K562 (cell line): ENCODE measurements around the gene FIGLA. TPM values are rescaled to one million over a fixed set of nuclear protein-coding genes. Genes with fewer than 3 reads are reported as not detected.

Source experiments
- ATAC-seq: fragments of 200-7000 bp; cut with Tn5 transposase; 3 replicates; pipeline ENCODE4 v1.9.1; 2020; ENCODE audit warnings: moderate library complexity
- Bru-seq: library from RNA; stranded (reverse); fragments of 400-500 nt; gene quantifications from one replicate; lab custom pipeline; 2021; lab: Mats Ljungman, UMichigan
- BruChase-seq, 2 experiments: library from RNA; stranded (reverse); fragments of 400-500 nt; gene quantifications; one replicate each; lab custom pipeline; 2021; lab: Mats Ljungman, UMichigan
- BruUV-seq: library from RNA; stranded (reverse); fragments of 400-500 nt; replicated peaks from 2 replicates; lab custom pipeline; 2021; lab: Mats Ljungman, UMichigan
- CTCF ChIA-PET: fragments of 300-600 bp; formaldehyde crosslinking; extraction: SDS; loops from one replicate; lab custom pipeline; 2021; ENCODE audit warnings: low intra/inter-chr PET ratio; lab: Yijun Ruan, JAX
- POLR2A ChIA-PET: fragments of 300-600, 350-650 bp; sonication (Branson Sonifier 250); formaldehyde crosslinking; extraction: SDS; loops from one replicate; lab custom pipeline; 2021; ENCODE audit warnings: antibody characterized with exemption, inconsistent platforms; lab: Yijun Ruan, JAX
- DNase-seq, 4 experiments: peaks; one replicate each; pipeline versions ENCODE4 v3.0.0 to v3.0.0-alpha.2; 2011 to 2018; ENCODE audit warnings: low spot score in 3 of 4, mixed read lengths in 3 of 4; ENCODE audit errors: extremely low read depth in 1 of 4
- FAIRE-seq: peaks from 2 replicates; lab custom pipeline; 2011; peaks lifted over from hg19 to GRCh38; lab: Jason Lieb, UNC
- H2AFZ ChIP-seq: 2 replicates; pipeline ENCODE4 v1.6.0; 2011; ENCODE audit warnings: low read depth, low read length, control low read depth, inconsistent platforms
- H3K27ac ChIP-seq: fragments of 200-600 bp; 3 replicates; pipeline ENCODE4 v1.8.0; 2011; ENCODE audit warnings: low read depth, mild to moderate bottlenecking, control low read depth, inconsistent platforms, low read length, moderate library complexity, mixed read lengths; ENCODE audit errors: extremely low read depth
- H3K27me3 ChIP-seq, 2 experiments: fragments of 300-600 bp in 1 of 2; 2 replicates in 1 of 2; 3 replicates in 1 of 2; pipeline versions ENCODE4 v1.6.0 to v1.8.0; 2011; ENCODE audit warnings: inconsistent platforms in 2 of 2, low read length in 2 of 2, mild to moderate bottlenecking in 1 of 2, mixed read lengths in 1 of 2, moderate library complexity in 1 of 2; ENCODE audit not compliant: control insufficient read depth in 2 of 2, insufficient read depth in 2 of 2
- H3K36me3 ChIP-seq: fragments of 300-600 bp; 3 replicates; pipeline ENCODE4 v1.8.0; 2011; ENCODE audit warnings: mild to moderate bottlenecking, low read length, inconsistent platforms; ENCODE audit not compliant: control insufficient read depth, insufficient read depth
- H3K4me1 ChIP-seq, 2 experiments: fragments of 200-600 bp in 1 of 2; replicated peaks in 1 of 2; 2 replicates in 1 of 2; 3 replicates in 1 of 2; pipeline versions ENCODE4 v1.5.1 to v1.8.0; 2011; ENCODE audit warnings: inconsistent platforms in 2 of 2, low read length in 2 of 2, mild to moderate bottlenecking in 1 of 2, mixed read lengths in 1 of 2, moderate library complexity in 1 of 2; ENCODE audit not compliant: control insufficient read depth in 2 of 2, insufficient read depth in 2 of 2
- H3K4me2 ChIP-seq: 2 replicates; pipeline ENCODE4 v1.6.1; 2011; ENCODE audit warnings: low read length, control low read depth, inconsistent platforms, mixed read lengths; ENCODE audit not compliant: insufficient read depth
- H3K4me3 ChIP-seq: fragments of 200-600 bp; sonication (generic), shearing (Covaris generic); 2 replicates; pipeline ENCODE4 v1.5.1; 2016; ENCODE audit warnings: control low read depth, inconsistent platforms
- H3K79me2 ChIP-seq: fragments of 200-600 bp; 3 replicates; pipeline ENCODE4 v1.8.0; 2011; ENCODE audit warnings: low read length, inconsistent platforms; ENCODE audit not compliant: control insufficient read depth, insufficient read depth
- H3K9ac ChIP-seq, 2 experiments: 2 replicates each; pipeline versions ENCODE4 v1.6.0 to v1.6.1; 2011; ENCODE audit warnings: low read depth in 2 of 2, low read length in 2 of 2, control low read depth in 1 of 2, inconsistent platforms in 1 of 2, mild to moderate bottlenecking in 1 of 2, mixed read lengths in 1 of 2; ENCODE audit not compliant: insufficient read depth in 1 of 2
- H3K9me1 ChIP-seq: one replicate; pipeline ENCODE4 v1.6.0; 2011; ENCODE audit warnings: inconsistent platforms, mild to moderate bottlenecking, low read length, moderate library complexity; ENCODE audit not compliant: control insufficient read depth, insufficient read depth
- H3K9me3 ChIP-seq: replicated peaks from 2 replicates; pipeline ENCODE4 v1.5.1; 2011; ENCODE audit warnings: low read depth, low read length, inconsistent platforms; ENCODE audit not compliant: control insufficient read depth, insufficient read depth
- H4K20me1 ChIP-seq: replicated peaks from 2 replicates; pipeline ENCODE4 v1.6.1; 2011; ENCODE audit warnings: low read length, inconsistent platforms, mixed read lengths; ENCODE audit not compliant: control insufficient read depth, insufficient read depth
- ARNT ChIP-seq, 2 experiments: fragments of 450-650 bp; IDR thresholded peaks; 2 replicates each; pipeline ENCODE4 v1.6.1; 2016; ENCODE audit warnings: mild to moderate bottlenecking in 1 of 2
- ASH1L ChIP-seq: fragments of 450-650 bp; IDR thresholded peaks from 2 replicates; pipeline ENCODE4 v1.6.1; 2018; ENCODE audit warnings: borderline replicate concordance, mild to moderate bottlenecking, low read depth; ENCODE audit not compliant: partially characterized antibody
- COPS2 ChIP-seq: fragments of 450-650 bp; conservative IDR thresholded peaks from 2 replicates; pipeline ENCODE4 v1.6.1; 2016; ENCODE audit warnings: mild to moderate bottlenecking, moderate library complexity
- JUNB ChIP-seq: fragments of 450-650 bp; formaldehyde crosslinking; conservative IDR thresholded peaks from 2 replicates; pipeline ENCODE4 v1.4.0; 2020; ENCODE audit warnings: mild to moderate bottlenecking
- POLR3A ChIP-seq: IDR thresholded peaks from 2 replicates; pipeline ENCODE4 v1.6.1; 2011; ENCODE audit warnings: borderline replicate concordance, mild to moderate bottlenecking, moderate library complexity; ENCODE audit not compliant: insufficient read length, insufficient read depth; ENCODE audit errors: extremely low read depth
- TCF7L2 ChIP-seq: fragments of 150-350 bp; IDR thresholded peaks from 2 replicates; pipeline ENCODE4 v1.6.1; 2016; ENCODE audit warnings: low read depth, mild to moderate bottlenecking, low read length, moderate library complexity
- THRAP3 ChIP-seq: fragments of 450-650 bp; IDR thresholded peaks from 2 replicates; pipeline ENCODE4 v1.6.1; 2016; ENCODE audit warnings: mild to moderate bottlenecking, inconsistent platforms, borderline replicate concordance
- TRIM24 ChIP-seq, 2 experiments: fragments of 450-650 bp; IDR thresholded peaks; 2 replicates each; pipeline ENCODE4 v1.6.1; 2016
- TRIM28 ChIP-seq: fragments of 450-650 bp; IDR thresholded peaks from 2 replicates; pipeline ENCODE4 v1.6.1; 2017
- ZFX ChIP-seq: sonication (generic); formaldehyde crosslinking; IDR thresholded peaks from 2 replicates; pipeline ENCODE4 v1.8.0; 2022; ENCODE audit warnings: mild to moderate bottlenecking, missing genetic modification reagents, moderate library complexity
- ZNF766 ChIP-seq: fragments of 200-800 bp; sonication (Bioruptor generic); conservative IDR thresholded peaks from 2 replicates; pipeline ENCODE4 v1.6.1; 2016; ENCODE audit warnings: missing genetic modification characterization, missing compliant biosample characterization
- ZSCAN32 ChIP-seq: fragments of 450-650 bp; formaldehyde crosslinking; IDR thresholded peaks from 2 replicates; pipeline ENCODE4 v1.4.0; 2020; ENCODE audit warnings: mild to moderate bottlenecking, moderate library complexity
- WGBS: fragments of 100-300 bp; shearing (Covaris generic); methylation state at CpG from one replicate; pipeline ENCODE4 v1.1.6; 2016; ENCODE audit warnings: low coverage, mixed read lengths; ENCODE audit not compliant: insufficient coverage; ENCODE audit errors: missing lambda C conversion rate; 5-methylcytosine and 5-hydroxymethylcytosine counted together
- in situ Hi-C: fragments of 300-500 bp; cut with MboI; formaldehyde crosslinking; loops from 4 replicates; pipeline ENCODE4 v1.15.0; 2018; ENCODE audit warnings: inconsistent platforms, mixed read lengths
- intact Hi-C: fragments of 100-400 bp; cut with micrococcal nuclease; formaldehyde crosslinking; loops from 2 replicates; pipeline ENCODE4 v1.14.2; 2022
- long read RNA-seq, 3 experiments: library from polyadenylated mRNA in 2 of 3; library from RNA in 1 of 3; unstranded in 2 of 3; stranded (forward) in 1 of 3; transcript quantifications; one replicate each; pipeline ENCODE4 v2.0.0, GENCODE V29; 2019 to 2022
- polyA minus RNA-seq, 3 experiments: library from RNA; depleted of rRNA, polyadenylated mRNA; stranded (reverse); fragments of >200 nt; gene quantifications; 2 replicates each; pipeline ENCODE4 v1.2.3, GENCODE V29; 2011
- polyA plus RNA-seq, 8 experiments: library from polyadenylated mRNA; depleted of rRNA in 4 of 8; stranded (reverse) in 5 of 8; unstranded in 3 of 8; fragments of >200 nt; fragmentation: Nextera tagmentation in 2 of 8; fragmentation: Illumina TruSeq in 1 of 8; extraction: Ambion mirVana in 2 of 8; extraction: Trizol in 1 of 8; gene quantifications; 2 replicates each; pipeline versions ENCODE4 v1.2.1 to v1.2.3, GENCODE V29; 2011 to 2014; ENCODE audit warnings: inconsistent platforms in 1 of 8, missing spikeins in 1 of 8
- total RNA-seq, 7 experiments: library from RNA; depleted of rRNA in 6 of 7; stranded (reverse); fragments of >200 nt in 6 of 7; fragmentation: Illumina TruSeq in 2 of 7; extraction: Trizol in 2 of 7; gene quantifications; 2 replicates each; pipeline versions ENCODE4 v1.2.1 to v1.2.3, GENCODE V29; 2011 to 2021; ENCODE audit warnings: low replicate concordance in 1 of 7

Gene FIGLA, protein sequence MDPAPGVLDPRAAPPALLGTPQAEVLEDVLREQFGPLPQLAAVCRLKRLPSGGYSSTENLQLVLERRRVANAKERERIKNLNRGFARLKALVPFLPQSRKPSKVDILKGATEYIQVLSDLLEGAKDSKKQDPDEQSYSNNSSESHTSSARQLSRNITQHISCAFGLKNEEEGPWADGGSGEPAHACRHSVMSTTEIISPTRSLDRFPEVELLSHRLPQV
- total RNA-seq (2011; cell fraction: chromatin; rRNA removed; ENCODE audit: low replicate concordance): not detected in 2 replicates
- not detected in 2 replicates for total RNA-seq (2011; cell fraction: nucleolus; rRNA removed)
- total RNA-seq (2011; cell fraction: nucleoplasm; rRNA removed): not detected in 2 replicates
- total RNA-seq (2014; rRNA removed) (not detected in 2 replicates), total RNA-seq (2014; rRNA removed; fragmentation: Illumina TruSeq; extraction: Trizol) (not detected in 2 replicates), total RNA-seq (2015; rRNA removed; fragmentation: Illumina TruSeq; extraction: Trizol) (not detected in 2 replicates), total RNA-seq (2021) (not detected in 2 replicates), polyA plus RNA-seq (2011; rRNA removed) (not detected in 2 replicates), polyA plus RNA-seq (2014; fragmentation: Illumina TruSeq; extraction: Trizol) (not detected in 2 replicates), polyA plus RNA-seq (2014; fragmentation: Nextera tagmentation; extraction: Ambion mirVana) (not detected), polyA plus RNA-seq (2014; rRNA removed) (not detected in 2 replicates), polyA minus RNA-seq (2011; rRNA and poly(A)+ RNA removed) (not detected in 2 replicates), Bru-seq, nascent RNA (not detected), BruChase-seq, experiment 1, labeled RNA remaining after a 2-hour chase (not detected), BruChase-seq, experiment 2, labeled RNA remaining after a 6-hour chase (not detected)
- polyA plus RNA-seq (2011; cell fraction: cytosol; rRNA removed): not detected in 2 replicates
- polyA plus RNA-seq (2011; cell fraction: nucleus; rRNA removed): not detected in 2 replicates
- not detected in 2 replicates for polyA plus RNA-seq (2012)
- polyA minus RNA-seq (2011; cell fraction: cytosol; rRNA and poly(A)+ RNA removed): not detected in 2 replicates
- polyA minus RNA-seq (2011; cell fraction: nucleus; rRNA and poly(A)+ RNA removed): not detected in 2 replicates
- long read RNA-seq, experiment 1: 0 reads
- long read RNA-seq, experiment 2: 0 reads
- long read RNA-seq, experiment 3: 0 reads

DNA sequence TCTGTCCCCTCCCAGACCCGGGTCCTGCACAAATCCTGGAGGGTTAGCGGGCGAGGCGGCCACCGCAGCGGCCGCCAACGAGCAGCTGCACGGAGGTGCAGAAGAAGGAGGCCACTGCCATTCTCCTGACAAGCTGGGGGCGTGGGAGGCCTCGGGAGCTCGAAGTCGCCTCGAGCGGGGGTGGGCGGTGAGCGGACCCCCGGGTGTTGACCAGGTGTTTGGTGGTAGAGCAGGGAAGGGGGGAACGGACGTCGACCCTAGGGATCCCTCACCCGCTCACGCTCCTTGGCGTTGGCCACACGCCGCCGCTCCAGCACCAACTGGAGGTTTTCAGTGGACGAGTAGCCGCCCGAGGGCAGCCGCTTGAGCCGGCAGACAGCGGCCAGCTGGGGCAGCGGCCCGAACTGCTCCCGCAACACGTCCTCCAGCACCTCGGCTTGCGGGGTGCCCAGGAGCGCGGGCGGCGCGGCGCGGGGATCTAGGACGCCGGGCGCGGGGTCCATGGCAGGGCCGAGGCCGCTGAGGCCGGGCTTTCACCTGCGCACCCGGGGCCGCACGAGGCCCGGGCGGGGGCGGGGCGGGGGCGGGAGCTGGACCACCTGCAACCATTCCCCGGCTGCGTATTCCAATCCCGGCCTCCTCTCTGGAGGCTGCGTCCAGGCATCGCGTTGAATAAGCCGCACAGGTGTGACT is at the start of gene FIGLA:
Gene FIGLA (minus strand): TSS at position 508 of the 693 bp plus-strand sequence. CDS start 5 bp downstream, at position 503.
- POLR2A ChIA-PET: interaction anchor here (1.1 kb wide), 1 partner anchor 79 kb away, joined by 3 read pairs; no protein-coding TSS in a partner anchor
- H3K79me2 ChIP-seq: no peaks in the 10 kb centered on the region
- no peak for ATAC-seq
- BruUV-seq: no TSS peak
- peak within 1 kb of the TSS; percentile 77; the same call in 1 of the 2 replicates for H2AFZ ChIP-seq
- TF ChIP-seq TRIM28 (no peak), POLR3A (no peak), JUNB (CRISPR knock-in tag) (no peak), ZNF766 (CRISPR knock-in tag) (no peak), TCF7L2 (no peak), THRAP3 (no peak), COPS2 (no peak), ZSCAN32 (CRISPR knock-in tag) (no peak), ASH1L (no peak), TRIM24 (IDR thresholded peaks at IDR 0.05) (no peak), ZFX (no peak), ARNT (IDR thresholded peaks at IDR 0.05) (no peak)
- H3K4me2 ChIP-seq: peak within 1 kb of the TSS; percentile 22; the same call in 1 of the 2 replicates
- no peaks in the 10 kb centered on the region for H3K36me3 ChIP-seq
- no peak for DNase-seq
- H3K9me3 ChIP-seq: no peaks in the 10 kb centered on the region
- H3K9me1 ChIP-seq: no peaks in the 10 kb centered on the region
- no peaks in the 10 kb centered on the region for H4K20me1 ChIP-seq
- WGBS: 75% methylated on average over 13 of the region's 69 CpGs
- CTCF ChIA-PET: interaction anchor here (1.0 to 1.2 kb wide), 2 partner anchors 157 to 159 kb away, joined by 3 to 7 read pairs; no protein-coding TSS in a partner anchor
- no peak for FAIRE-seq
- H3K4me3 ChIP-seq: no peak within 1 kb of the TSS
- no peak within 1 kb of the TSS for H3K27ac ChIP-seq
- peaks cover 6 to 16% of the 10 kb centered on the region in 2 experiments for H3K27me3 ChIP-seq
- H3K9ac ChIP-seq: peak within 1 kb of the TSS in 1 of 2 experiments; percentile 47; a peak in 1 of 4 replicates
- peaks cover 0 to 10% of the 10 kb centered on the region in 2 experiments; a peak in 2 of 5 replicates for H3K4me1 ChIP-seq
- intact Hi-C loops (no loop called here), in situ Hi-C loops (loop anchor here (5.0 to 25.0 kb wide), 2 partner anchors 157 to 478 kb away; partner anchors contain the start of gene FAM136A)
